ENCODE results near the gene FOXG1. TPM values are rescaled to one million over a fixed set of nuclear protein-coding genes. Genes with fewer than 3 reads are reported as not detected.

Gene FOXG1
- polyA plus RNA-seq, 1 donor (not counting 4 experiments of a cell fraction or from before 2014, with no cell fraction given): not detected

- FAIRE-seq: no peak
- no peak overlapping the region for H3K4me2 ChIP-seq (ENCODE audit: control insufficient read depth, extremely low read depth, insufficient read depth, low read depth, low read length)
- no peak overlapping the region for H3K4me3 ChIP-seq (ENCODE audit: control insufficient read depth in 2 of 3, extremely low read depth in 1 of 3, insufficient read depth in 2 of 3, low read depth in 1 of 3, low read length in 3 of 3)
- no peaks in the 10 kb centered on the region for H3K36me3 ChIP-seq (ENCODE audit: control insufficient read depth in 2 of 2, extremely low read depth in 1 of 2, insufficient read depth in 2 of 2, low read length in 2 of 2)
- H3K27ac ChIP-seq (ENCODE audit: control insufficient read depth, insufficient read depth, low read length): no peak overlapping the region
- no peaks in the 10 kb centered on the region for H3K9me3 ChIP-seq (ENCODE audit: control insufficient read depth, low read depth, low read length)
- dilution Hi-C loops (cut with MboI; ENCODE audit: extremely low pct_ligation_motif_present, low sequenced_read_pairs): no loop called here
- H3K27me3 ChIP-seq (ENCODE audit: control insufficient read depth, extremely low read depth, insufficient read depth, low read length): no peaks in the 10 kb centered on the region
- no peaks in the 10 kb centered on the region for H3K4me1 ChIP-seq (ENCODE audit: control insufficient read depth, extremely low read depth, insufficient read depth, low read length)
- H3K79me2 ChIP-seq (ENCODE audit: control insufficient read depth, insufficient read depth, low read length): no peaks in the 10 kb centered on the region
- H2AFZ ChIP-seq (ENCODE audit: control insufficient read depth, low read length): no peak overlapping the region
- no peak for TF ChIP-seq EZH2 (IDR thresholded peaks at IDR 0.05; ENCODE audit: low read length)
- TF ChIP-seq CTCF (optimal IDR thresholded peaks at IDR 0.05 in 1 of 3, IDR thresholded peaks at IDR 0.05 in 1 of 3, conservative IDR thresholded peaks at IDR 0.05 in 1 of 3; ENCODE audit: extremely low read depth in 1 of 3, insufficient read depth in 2 of 3, low read length in 3 of 3): no peak
- no peaks in the 10 kb centered on the region for H4K20me1 ChIP-seq (ENCODE audit: control insufficient read depth, extremely low read depth, insufficient read depth, low read length)
- H3K9me1 ChIP-seq (ENCODE audit: control insufficient read depth, extremely low read depth, insufficient read depth, low read length): no peaks in the 10 kb centered on the region
- no peak overlapping the region for H3K9ac ChIP-seq (ENCODE audit: control insufficient read depth, extremely low read depth, insufficient read depth, low read length)
- no peak for DNase-seq (ENCODE audit: low read depth, low spot score)
Measured at GRCh38 chr14:28731358-28731757, 35.2 kb upstream of the FOXG1 start.

- TF ChIP-seq CTCF (optimal IDR thresholded peaks at IDR 0.05 in 1 of 3, IDR thresholded peaks at IDR 0.05 in 1 of 3, conservative IDR thresholded peaks at IDR 0.05 in 1 of 3; ENCODE audit: extremely low read depth in 1 of 3, insufficient read depth in 2 of 3, low read length in 3 of 3) (no peak), EZH2 (IDR thresholded peaks at IDR 0.05; ENCODE audit: low read length) (no peak)
- Histone ChIP-seq H3K9me3 (ENCODE audit: control insufficient read depth, low read depth, low read length) (no peaks in the 10 kb centered on the region), H3K27me3 (ENCODE audit: control insufficient read depth, extremely low read depth, insufficient read depth, low read length) (no peaks in the 10 kb centered on the region), H2AFZ (ENCODE audit: control insufficient read depth, low read length) (peak overlapping the region; percentile 62), H3K36me3 (ENCODE audit: control insufficient read depth in 2 of 2, extremely low read depth in 1 of 2, insufficient read depth in 2 of 2, low read length in 2 of 2) (no peaks in the 10 kb centered on the region), H4K20me1 (ENCODE audit: control insufficient read depth, extremely low read depth, insufficient read depth, low read length) (no peaks in the 10 kb centered on the region), H3K9ac (ENCODE audit: control insufficient read depth, extremely low read depth, insufficient read depth, low read length) (no peak overlapping the region), H3K9me1 (ENCODE audit: control insufficient read depth, extremely low read depth, insufficient read depth, low read length) (no peaks in the 10 kb centered on the region), H3K27ac (ENCODE audit: control insufficient read depth, insufficient read depth, low read length) (peak overlapping the region; percentile 5), H3K4me1 (ENCODE audit: control insufficient read depth, extremely low read depth, insufficient read depth, low read length) (peaks cover 20% of the 10 kb centered on the region), H3K4me3 (ENCODE audit: control insufficient read depth in 2 of 3, extremely low read depth in 1 of 3, insufficient read depth in 2 of 3, low read depth in 1 of 3, low read length in 3 of 3) (no peak overlapping the region), H3K4me2 (ENCODE audit: control insufficient read depth, extremely low read depth, insufficient read depth, low read depth, low read length) (peak overlapping the region; percentile 59), H3K79me2 (ENCODE audit: control insufficient read depth, insufficient read depth, low read length) (no peaks in the 10 kb centered on the region)
- FAIRE-seq (peak; percentile 60), DNase-seq (ENCODE audit: low read depth, low spot score) (no peak)
- dilution Hi-C loops (cut with MboI; ENCODE audit: extremely low pct_ligation_motif_present, low sequenced_read_pairs): no loop called here
Measured at GRCh38 chr14:28742171-28742846, 24.3 kb upstream of the FOXG1 start.
